Nephron (organoid): ENCODE results near the gene WDCP.

Source experiments
- H3K27ac Mint-ChIP-seq, 3 experiments: 2 replicates each; pipeline ENCODE4 v1.8.0; 2020; ENCODE audit warnings: mixed read lengths in 3 of 3, mild to moderate bottlenecking in 2 of 3, moderate library complexity in 1 of 3
- H3K27me3 Mint-ChIP-seq: 2 replicates; pipeline ENCODE4 v1.8.0; 2021; ENCODE audit warnings: low read depth, mild to moderate bottlenecking, moderate library complexity, mixed read lengths
- H3K36me3 Mint-ChIP-seq: 2 replicates; pipeline ENCODE4 v1.8.0; 2020; ENCODE audit warnings: low read depth, mixed read lengths
- H3K4me1 Mint-ChIP-seq: 2 replicates; pipeline ENCODE4 v1.8.0; 2020; ENCODE audit warnings: mixed read lengths
- H3K4me3 Mint-ChIP-seq, 3 experiments: 2 replicates each; pipeline ENCODE4 v1.8.0; 2020; ENCODE audit warnings: mild to moderate bottlenecking in 3 of 3, mixed read lengths in 3 of 3, moderate library complexity in 2 of 3
- H3K9me3 Mint-ChIP-seq: 2 replicates; pipeline ENCODE4 v1.8.0; 2020; ENCODE audit warnings: mixed read lengths
- TF ChIP-seq, protein P1 (sequence below), 3 experiments: fragments of 200-600 bp; sonication (generic); IDR thresholded peaks; one replicate each; pipeline ENCODE4 v1.5.0; 2021; ENCODE audit warnings: antibody characterized with exemption in 3 of 3; ENCODE audit not compliant: unreplicated experiment in 3 of 3

The WDCP gene

DNA sequence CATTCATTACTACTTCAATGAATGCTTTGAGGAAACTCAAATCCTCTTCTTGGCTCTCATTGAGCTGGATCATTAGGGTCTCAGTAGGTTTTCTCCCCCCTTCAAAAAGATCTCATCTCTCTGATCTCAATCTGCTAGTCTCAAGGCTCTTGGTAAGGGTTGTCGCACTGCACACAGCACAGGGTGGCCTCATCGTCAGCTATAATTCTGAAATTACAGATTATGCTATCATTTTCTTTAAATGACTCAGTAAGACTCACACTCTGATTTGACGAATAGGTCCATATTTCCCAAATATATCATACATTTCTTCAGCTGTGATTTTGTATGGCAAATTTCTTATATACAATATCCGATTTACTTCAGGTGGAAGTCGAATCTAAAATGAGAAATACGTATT is 26.6 kb upstream of the WDCP start:
- Mint-ChIP-seq H3K36me3 (peaks cover 28% of the 10 kb centered on the region), H3K27ac (no peak overlapping the region), H3K4me1 (peaks cover 30% of the 10 kb centered on the region), H3K27me3 (peaks cover 4% of the 10 kb centered on the region), H3K4me3 (peak overlapping the region; percentile 61 to 77 (median 68)), H3K9me3 (no peaks in the 10 kb centered on the region)
- TF ChIP-seq, protein P1, sequence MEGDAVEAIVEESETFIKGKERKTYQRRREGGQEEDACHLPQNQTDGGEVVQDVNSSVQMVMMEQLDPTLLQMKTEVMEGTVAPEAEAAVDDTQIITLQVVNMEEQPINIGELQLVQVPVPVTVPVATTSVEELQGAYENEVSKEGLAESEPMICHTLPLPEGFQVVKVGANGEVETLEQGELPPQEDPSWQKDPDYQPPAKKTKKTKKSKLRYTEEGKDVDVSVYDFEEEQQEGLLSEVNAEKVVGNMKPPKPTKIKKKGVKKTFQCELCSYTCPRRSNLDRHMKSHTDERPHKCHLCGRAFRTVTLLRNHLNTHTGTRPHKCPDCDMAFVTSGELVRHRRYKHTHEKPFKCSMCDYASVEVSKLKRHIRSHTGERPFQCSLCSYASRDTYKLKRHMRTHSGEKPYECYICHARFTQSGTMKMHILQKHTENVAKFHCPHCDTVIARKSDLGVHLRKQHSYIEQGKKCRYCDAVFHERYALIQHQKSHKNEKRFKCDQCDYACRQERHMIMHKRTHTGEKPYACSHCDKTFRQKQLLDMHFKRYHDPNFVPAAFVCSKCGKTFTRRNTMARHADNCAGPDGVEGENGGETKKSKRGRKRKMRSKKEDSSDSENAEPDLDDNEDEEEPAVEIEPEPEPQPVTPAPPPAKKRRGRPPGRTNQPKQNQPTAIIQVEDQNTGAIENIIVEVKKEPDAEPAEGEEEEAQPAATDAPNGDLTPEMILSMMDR (IDR thresholded peaks at IDR 0.05; ENCODE audit: unreplicated experiment in 3 of 3) = no peak

DNA sequence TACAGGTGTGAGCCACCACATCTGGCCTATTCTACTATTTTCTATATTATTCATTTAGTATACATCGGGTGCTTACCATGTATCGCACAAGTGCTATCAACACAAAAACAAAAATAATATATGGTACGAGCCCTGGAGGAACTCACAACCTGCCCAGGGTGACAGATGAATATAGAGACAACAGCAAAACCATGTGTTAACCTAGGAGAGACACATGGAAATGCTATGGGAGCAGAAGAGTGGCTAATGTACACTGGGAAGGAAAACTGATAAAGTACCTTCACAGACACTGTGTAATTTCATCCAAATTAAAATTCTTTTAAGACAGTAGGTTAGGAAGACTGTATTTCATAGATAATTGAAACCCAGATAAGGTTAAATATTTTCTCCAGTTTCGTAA is 25.1 kb upstream of the WDCP start:
- H3K4me1 Mint-ChIP-seq = peaks cover 21% of the 10 kb centered on the region
- no peaks in the 10 kb centered on the region for H3K27me3 Mint-ChIP-seq
- TF ChIP-seq, protein P1 (IDR thresholded peaks at IDR 0.05; ENCODE audit: unreplicated experiment in 3 of 3) = no peak
- H3K27ac Mint-ChIP-seq = no peak overlapping the region
- H3K9me3 Mint-ChIP-seq = no peaks in the 10 kb centered on the region
- H3K36me3 Mint-ChIP-seq = peaks cover 42% of the 10 kb centered on the region
- H3K4me3 Mint-ChIP-seq = peak overlapping the region; percentile 14 to 54 (median 45)

DNA sequence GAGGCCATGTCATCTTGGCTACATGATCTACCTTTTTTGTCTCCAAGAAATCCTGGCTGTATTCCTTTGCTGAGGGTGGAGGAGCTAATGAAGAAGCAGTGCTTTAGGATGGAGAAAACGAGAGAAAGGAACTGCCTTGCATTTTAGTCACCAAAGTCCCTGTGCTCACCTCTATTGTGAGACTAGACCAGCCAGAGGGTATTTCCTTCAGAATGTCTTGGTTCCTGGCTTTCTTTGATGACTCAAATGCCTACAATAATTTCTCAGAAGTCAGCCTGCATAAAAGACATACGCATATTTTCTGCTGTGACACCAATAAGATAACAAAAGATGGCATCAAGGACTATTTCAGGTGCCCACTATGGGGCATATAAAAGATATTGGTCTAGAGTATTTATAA is 18.1 kb upstream of the WDCP start:
- Mint-ChIP-seq H3K4me1 (no peaks in the 10 kb centered on the region), H3K4me3 (no peak overlapping the region), H3K9me3 (no peaks in the 10 kb centered on the region), H3K27me3 (no peaks in the 10 kb centered on the region), H3K36me3 (peaks cover 40% of the 10 kb centered on the region), H3K27ac (no peak overlapping the region)
- TF ChIP-seq, protein P1 (IDR thresholded peaks at IDR 0.05; ENCODE audit: unreplicated experiment in 3 of 3) = no peak

DNA sequence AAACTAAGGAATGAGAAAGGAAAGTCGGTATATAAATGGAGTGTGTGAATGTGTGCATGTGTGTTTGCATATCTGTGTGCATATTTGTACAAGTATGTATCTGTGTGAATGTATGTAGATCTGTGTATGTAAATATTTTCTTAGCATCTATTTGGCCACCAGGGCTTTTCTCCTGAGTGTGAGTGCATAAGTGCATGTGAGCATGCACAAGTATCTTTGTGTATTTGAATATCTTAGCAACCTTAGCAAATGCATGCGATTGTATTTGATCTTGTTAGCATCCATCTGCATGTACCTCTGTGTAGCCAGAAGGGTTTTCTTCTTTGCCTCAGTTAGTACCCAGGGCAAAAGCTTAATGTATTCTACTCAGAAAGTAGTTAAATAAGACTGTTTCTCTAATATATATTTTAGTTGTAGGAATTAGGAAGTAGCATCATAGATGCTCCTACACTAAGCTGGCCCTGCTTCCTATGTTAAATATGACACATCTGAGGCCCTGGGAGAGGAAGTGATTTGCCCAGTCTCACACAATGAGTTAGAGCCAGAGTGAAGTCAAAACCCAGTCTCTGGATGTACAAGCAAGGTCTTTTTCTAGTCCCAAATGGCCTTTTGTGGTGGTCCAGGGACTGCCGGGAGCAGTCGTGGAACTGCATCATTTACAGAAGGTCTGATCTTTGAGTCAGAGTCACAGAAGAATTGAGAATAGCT is 11.5 kb upstream of the WDCP start:
- H3K4me1 Mint-ChIP-seq = no peaks in the 10 kb centered on the region
- no peak overlapping the region for H3K27ac Mint-ChIP-seq
- peaks cover 8% of the 10 kb centered on the region for H3K36me3 Mint-ChIP-seq
- H3K27me3 Mint-ChIP-seq = no peaks in the 10 kb centered on the region
- H3K4me3 Mint-ChIP-seq = no peak overlapping the region
- no peaks in the 10 kb centered on the region for H3K9me3 Mint-ChIP-seq
- TF ChIP-seq, protein P1 (IDR thresholded peaks at IDR 0.05; ENCODE audit: unreplicated experiment in 3 of 3) = no peak

DNA sequence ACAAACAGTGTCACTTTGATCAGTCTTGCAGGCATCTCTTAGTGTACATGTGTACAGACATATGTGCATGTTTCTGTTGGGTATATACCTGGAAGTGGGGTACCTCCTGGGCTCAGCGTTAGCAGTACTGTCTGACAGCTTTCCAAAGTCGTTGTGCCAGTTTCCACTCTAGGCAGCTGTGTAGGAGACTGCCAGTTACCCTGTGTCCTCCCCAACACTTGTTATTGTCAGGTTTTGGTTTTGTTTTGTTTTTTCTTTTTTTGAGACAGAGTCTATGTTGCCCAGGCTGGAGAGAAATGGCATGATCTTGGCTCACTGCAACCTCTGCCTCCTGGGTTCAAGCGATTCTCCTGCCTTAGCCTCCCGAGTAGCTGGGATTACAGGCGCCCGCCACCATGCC is 8.6 kb upstream of the WDCP start:
- Mint-ChIP-seq H3K27me3 (no peaks in the 10 kb centered on the region), H3K4me1 (no peaks in the 10 kb centered on the region), H3K36me3 (peaks cover 4% of the 10 kb centered on the region), H3K9me3 (no peaks in the 10 kb centered on the region), H3K27ac (no peak overlapping the region), H3K4me3 (no peak overlapping the region)
- TF ChIP-seq, protein P1 (IDR thresholded peaks at IDR 0.05; ENCODE audit: unreplicated experiment in 3 of 3) = no peak

DNA sequence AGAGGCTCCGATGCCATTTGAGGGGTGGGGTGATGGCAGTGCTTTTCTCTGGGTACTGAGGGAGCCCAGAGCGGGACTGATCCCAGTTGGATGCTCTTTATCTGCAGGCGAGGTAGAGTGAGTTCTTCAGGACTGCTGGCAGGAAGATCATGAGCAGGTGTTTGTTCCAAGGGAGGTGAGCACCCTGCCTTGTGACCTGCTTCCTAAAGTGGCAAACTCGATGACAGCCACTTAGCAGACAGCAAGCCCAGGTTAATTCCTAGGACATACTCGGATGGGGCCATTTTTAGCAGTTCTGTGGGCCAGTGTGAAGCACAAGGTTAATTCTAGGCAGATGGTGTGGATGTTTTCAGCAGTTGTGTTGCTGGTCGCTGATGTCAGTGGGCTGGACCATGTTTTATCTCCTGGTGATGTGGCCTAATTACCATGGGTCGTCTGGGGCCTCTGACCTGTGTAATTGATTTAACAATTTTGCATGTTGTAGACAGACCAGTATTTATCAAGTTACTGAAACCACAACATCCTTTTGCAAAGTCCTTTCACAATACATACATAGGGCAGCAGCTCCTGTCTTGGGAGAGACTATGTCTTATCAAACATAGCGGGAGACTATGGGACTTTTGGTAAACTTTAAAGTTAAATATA is 7.3 kb upstream of the WDCP start:
- H3K27ac Mint-ChIP-seq = no peak overlapping the region
- TF ChIP-seq, protein P1 (IDR thresholded peaks at IDR 0.05; ENCODE audit: unreplicated experiment in 3 of 3) = no peak
- no peaks in the 10 kb centered on the region for H3K4me1 Mint-ChIP-seq
- H3K27me3 Mint-ChIP-seq = no peaks in the 10 kb centered on the region
- peaks cover 4% of the 10 kb centered on the region for H3K36me3 Mint-ChIP-seq
- no peak overlapping the region for H3K4me3 Mint-ChIP-seq
- no peaks in the 10 kb centered on the region for H3K9me3 Mint-ChIP-seq
